ENCODE results near the gene CTSW.

Gene CTSW

DNA sequence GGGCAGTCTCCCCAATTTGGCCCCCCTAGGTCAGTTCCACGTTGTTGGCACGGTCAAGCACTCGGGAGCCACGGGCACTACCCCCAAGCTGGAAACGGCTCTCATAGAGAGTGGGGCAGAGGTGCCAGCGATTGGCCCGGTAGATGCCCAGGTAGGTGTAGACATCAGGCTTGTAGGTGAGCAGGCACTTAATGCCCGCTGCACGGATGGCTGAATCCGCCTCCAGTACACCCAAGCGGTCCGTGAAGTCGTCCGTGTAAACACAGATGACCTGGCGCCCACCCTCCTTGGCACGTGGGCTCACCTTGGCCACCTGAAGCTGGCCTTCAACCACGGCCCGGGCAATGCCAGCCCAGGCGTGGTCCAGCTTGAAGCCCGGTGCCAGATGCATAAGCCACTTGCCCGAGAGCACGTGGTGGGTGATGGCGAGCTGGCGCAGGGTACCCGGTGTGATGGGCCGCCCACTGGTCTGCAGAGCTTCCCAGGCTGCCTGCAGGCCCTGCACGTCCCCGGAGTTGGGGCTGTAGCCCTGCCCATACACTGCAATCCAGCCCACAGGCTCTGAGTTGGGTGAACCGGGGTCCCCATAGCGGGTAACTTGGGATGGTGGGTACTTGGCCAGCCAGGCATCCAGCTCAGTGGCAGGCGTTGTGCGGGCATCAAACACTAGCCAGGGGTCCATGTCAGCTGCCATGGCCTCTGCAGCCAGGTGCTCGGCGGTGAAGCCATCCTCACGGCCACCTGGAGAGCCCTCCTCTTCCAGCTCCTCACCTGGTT lies 38.0 kb downstream of the CTSW start:
- no peak for DNase-seq (ENCODE audit: low spot score)
- TF ChIP-seq, protein P1, sequence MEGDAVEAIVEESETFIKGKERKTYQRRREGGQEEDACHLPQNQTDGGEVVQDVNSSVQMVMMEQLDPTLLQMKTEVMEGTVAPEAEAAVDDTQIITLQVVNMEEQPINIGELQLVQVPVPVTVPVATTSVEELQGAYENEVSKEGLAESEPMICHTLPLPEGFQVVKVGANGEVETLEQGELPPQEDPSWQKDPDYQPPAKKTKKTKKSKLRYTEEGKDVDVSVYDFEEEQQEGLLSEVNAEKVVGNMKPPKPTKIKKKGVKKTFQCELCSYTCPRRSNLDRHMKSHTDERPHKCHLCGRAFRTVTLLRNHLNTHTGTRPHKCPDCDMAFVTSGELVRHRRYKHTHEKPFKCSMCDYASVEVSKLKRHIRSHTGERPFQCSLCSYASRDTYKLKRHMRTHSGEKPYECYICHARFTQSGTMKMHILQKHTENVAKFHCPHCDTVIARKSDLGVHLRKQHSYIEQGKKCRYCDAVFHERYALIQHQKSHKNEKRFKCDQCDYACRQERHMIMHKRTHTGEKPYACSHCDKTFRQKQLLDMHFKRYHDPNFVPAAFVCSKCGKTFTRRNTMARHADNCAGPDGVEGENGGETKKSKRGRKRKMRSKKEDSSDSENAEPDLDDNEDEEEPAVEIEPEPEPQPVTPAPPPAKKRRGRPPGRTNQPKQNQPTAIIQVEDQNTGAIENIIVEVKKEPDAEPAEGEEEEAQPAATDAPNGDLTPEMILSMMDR (IDR thresholded peaks at IDR 0.05; ENCODE audit: extremely low read depth, missing control alignments), result no peak

DNA sequence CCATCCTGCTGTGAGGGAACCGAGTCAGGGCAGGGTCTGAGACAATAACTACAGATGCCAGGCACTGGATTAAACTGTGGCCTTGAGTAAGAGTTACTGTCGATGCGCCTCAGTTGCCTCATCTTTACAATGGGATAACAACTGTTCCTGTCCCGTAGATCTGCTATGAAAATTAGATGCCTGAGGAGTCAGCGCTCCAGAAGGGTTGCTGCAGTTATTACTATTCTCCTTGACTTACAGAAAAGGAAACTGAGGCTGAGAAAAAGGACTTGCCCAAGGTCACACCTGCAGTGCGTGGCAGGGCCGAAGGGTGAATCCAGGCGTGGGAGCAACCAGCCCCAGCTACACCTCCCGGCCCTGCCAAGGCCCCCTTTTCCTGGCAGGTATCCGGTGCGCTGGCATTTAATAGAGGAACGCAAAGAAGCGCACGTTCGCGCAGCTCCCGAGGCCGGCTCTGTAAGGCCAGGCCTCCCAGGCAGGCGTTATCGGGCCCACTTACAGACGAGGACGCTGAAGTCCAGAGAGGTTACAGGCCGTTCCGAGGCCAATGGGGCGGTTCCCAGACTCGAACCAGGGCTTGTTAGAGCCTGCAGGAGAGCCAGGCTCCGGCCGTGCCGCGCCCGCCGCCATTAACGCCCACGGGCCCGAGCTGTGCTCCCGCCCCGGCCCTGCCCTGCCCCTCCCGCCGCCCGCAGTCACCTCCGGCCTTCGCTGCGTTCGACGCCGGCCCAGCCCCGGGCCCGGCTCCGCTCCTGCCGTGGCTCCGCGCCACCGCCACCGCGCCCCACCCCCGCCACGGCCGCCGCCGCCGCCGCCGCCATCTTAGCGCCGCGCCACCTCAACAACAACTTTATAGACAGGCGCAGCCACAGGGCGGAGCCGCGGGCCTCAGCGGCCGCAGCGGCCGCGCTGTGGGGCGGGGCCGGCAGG lies 38.8 kb downstream of the CTSW start, which contains the start of gene C11orf68:
Gene C11orf68 (minus strand): TSS at position 852 of the 930 bp plus-strand sequence. CDS start 31 bp downstream, at position 821.
- DNase-seq (ENCODE audit: low spot score), result no peak
- TF ChIP-seq, protein P1 (IDR thresholded peaks at IDR 0.05; ENCODE audit: extremely low read depth, missing control alignments), result no peak

DNA sequence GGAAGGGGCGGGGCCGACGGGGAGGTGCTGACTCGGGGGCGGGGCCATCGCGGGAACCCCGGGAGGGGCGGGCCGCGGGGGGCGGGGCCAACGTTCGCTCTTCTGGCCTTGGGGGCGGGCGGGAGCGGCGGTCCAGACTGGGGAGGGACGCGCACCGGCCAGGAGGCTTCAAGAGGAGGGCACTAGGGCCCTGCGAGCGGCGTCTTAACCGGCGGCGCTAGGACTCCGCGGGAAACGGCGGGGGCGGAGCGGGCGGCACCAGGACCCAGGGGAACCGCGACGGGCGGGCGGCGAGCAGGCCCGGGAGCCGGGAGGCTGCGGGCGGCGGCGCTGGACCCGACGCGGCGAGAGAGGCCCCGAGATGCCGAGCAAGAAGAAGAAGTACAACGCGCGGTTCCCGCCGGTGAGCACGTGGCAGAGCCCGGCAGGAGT lies 39.5 kb downstream of the CTSW start, which contains the start of gene DRAP1:
Gene DRAP1 (plus strand): TSS at position 286 of the 432 bp plus-strand sequence. CDS start 76 bp downstream, at position 362.
- TF ChIP-seq, protein P1 (IDR thresholded peaks at IDR 0.05; ENCODE audit: extremely low read depth, missing control alignments), result no peak
- peak; percentile 100 for DNase-seq (ENCODE audit: low spot score)

DNA sequence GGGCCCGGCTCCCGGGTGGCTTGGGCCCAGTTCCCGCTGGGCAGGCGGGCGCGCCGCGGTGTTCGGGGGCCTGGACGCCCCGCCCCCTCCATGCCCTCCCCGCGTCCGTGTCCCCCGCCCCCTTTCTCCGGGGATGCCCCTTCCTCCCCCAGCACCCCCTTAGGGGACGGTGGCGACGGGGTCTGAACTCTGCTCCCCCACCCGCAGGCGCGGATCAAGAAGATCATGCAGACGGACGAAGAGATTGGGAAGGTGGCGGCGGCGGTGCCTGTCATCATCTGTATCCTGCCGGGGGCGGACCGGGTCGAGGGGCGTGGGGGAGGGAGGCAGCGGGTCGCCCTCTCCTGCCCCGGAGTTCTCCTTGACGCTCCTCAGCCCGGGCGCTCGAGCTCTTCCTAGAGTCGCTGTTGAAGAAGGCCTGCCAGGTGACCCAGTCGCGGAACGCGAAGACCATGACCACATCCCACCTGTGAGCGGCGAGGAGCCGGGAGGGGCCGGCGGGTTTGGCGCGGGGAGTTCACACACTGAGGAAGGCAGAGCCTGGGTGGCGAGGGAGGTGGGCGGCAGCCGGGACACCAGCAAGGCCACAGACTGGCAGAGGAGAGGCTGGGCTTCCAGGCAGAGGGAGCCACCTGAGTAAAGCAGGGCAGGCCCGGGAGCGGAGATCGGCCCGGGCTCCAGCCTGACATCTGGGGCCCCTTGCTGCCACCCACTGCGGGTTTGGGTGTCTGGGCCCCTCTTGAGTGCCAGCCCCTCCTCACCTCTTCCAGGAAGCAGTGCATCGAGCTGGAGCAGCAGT lies 40.1 kb downstream of the CTSW start:
- TF ChIP-seq, protein P1 (IDR thresholded peaks at IDR 0.05; ENCODE audit: extremely low read depth, missing control alignments), result no peak
- DNase-seq (ENCODE audit: low spot score), result no peak

DNA sequence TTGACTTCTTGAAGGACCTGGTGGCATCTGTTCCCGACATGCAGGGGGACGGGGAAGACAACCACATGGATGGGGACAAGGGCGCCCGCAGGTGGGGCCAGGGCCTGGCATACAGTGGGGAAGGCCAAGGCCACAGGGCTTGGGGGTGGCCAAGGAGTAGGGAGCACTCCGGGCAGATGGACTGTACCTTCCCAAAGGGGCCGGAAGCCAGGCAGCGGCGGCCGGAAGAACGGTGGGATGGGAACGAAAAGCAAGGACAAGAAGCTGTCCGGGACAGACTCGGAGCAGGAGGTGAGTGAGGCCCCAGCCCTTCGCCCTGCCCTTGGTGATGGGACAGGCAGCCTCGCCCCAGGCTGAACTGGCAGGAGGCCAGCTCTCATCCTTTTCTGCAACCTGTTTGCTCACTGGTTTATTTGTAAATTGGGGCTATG lies 40.8 kb downstream of the CTSW start:
- TF ChIP-seq, protein P1 (IDR thresholded peaks at IDR 0.05; ENCODE audit: extremely low read depth, missing control alignments), result no peak
- DNase-seq (ENCODE audit: low spot score), result no peak

DNA sequence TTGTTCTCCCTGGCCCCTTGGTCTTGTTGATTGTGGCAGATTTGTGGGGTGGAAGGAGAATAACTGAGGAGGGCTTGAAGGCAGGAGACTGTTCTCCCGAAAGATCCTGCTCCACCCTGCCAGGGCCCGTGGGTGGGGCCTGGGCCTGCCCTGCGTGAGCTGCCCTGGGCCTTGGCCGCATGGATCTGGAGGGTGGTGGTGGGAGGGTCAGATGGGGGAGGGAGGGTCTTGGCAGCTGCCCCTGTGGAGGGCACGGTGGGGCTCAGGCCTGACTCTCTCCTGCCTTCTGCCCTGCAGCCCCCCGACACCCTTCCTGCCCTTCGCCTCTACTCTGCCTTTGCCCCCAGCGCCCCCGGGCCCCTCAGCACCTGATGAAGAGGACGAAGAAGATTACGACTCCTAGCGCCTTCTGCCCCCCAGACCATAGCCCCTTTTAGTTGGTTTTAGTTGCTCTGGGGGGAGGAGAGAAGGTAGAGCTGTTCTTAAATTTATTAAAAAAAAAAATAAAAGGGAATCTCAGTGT lies 41.5 kb downstream of the CTSW start:
- TF ChIP-seq, protein P1 (IDR thresholded peaks at IDR 0.05; ENCODE audit: extremely low read depth, missing control alignments), result no peak
- no peak for DNase-seq (ENCODE audit: low spot score)

Data from GM20000 (cell line).